Measurements from ENCODE around the gene PTX4.
A peak's percentile ranks its signal among the peaks of the same experiment; 100 is the strongest.

PTX4 gene

DNA sequence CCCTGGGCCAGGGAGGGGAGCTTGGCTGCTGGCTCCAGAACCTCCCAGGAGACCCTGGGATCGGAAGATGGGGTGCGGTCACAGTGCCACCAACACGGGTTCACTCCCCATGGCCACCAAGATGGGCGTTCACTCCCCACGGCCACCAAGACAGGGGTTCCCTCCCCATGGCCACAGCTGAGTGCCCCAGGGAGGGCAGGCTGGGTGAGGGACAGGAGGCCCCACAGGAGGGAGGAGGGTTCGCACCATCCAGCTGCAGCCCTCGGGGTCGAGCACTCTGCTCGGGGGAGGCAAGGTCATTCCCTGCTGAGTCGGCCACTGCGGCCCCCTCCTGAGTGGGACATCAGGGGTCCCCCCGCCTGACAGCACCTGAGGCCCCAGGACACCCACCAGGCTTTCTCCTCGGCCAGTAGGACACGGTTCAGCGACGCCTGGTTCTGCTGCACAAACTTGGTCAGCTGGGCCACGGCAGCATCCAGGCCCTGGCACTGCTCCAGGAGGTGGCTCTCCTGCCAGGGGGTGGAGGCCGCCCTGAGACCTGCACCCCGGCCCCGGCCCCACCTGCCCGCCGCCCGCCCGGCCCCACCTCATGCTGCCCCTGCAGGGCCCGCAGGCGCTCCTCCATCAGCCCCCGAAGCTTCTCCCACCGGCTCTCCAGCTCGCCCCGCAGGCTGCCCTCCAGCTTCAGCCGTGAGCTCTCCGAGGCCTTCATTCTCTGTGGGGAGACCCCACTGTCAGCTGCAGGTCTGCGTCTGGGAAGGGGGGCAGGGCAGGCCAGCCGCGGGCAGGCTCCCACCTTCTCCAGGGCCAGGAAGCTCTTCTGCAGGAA, 50.3 kb downstream of the PTX4 start:
- Histone ChIP-seq H3K4me1 (ENCODE audit: control insufficient read depth in 1 of 2, insufficient read depth in 2 of 2, low read length in 2 of 2) (no peaks in the 10 kb centered on the region), H3K23ac (ENCODE audit: low read length) (no peak overlapping the region), H4K91ac (ENCODE audit: low read depth, low read length) (no peak overlapping the region), H3K9ac (ENCODE audit: low read length) (no peak overlapping the region), H3K4me3 (ENCODE audit: low read depth, low read length) (no peak overlapping the region), H2BK5ac (ENCODE audit: low read depth, low read length, poor library complexity) (no peak overlapping the region), H4K12ac (ENCODE audit: low read depth, low read length) (no peak overlapping the region), H3K27ac (ENCODE audit: low read depth, low read length) (no peak overlapping the region), H2BK120ac (ENCODE audit: insufficient read depth, low read length, poor library complexity) (no peak overlapping the region), H3K4me2 (ENCODE audit: low read length) (no peak overlapping the region), H2AFZ (ENCODE audit: insufficient read depth, low read length, poor library complexity) (no peak overlapping the region), H3K9me3 (ENCODE audit: insufficient read depth, low read depth, low read length) (peaks cover 4% of the 10 kb centered on the region), H2AK5ac (ENCODE audit: low read length) (no peak overlapping the region), H3K4ac (ENCODE audit: low read depth, low read length) (no peak overlapping the region), H3K14ac (ENCODE audit: low read length) (no peak overlapping the region), H3K18ac (ENCODE audit: low read length) (no peak overlapping the region), H3K79me2 (ENCODE audit: control insufficient read depth, insufficient read depth, low read length, poor library complexity) (no peaks in the 10 kb centered on the region), H3K79me1 (ENCODE audit: low read length) (no peaks in the 10 kb centered on the region), H3K27me3 (ENCODE audit: insufficient read depth, low read length) (no peaks in the 10 kb centered on the region), H3K36me3 (ENCODE audit: control insufficient read depth in 1 of 2, insufficient read depth in 2 of 2, low read length in 2 of 2) (no peaks in the 10 kb centered on the region), H2BK12ac (ENCODE audit: low read length) (no peak overlapping the region), H4K8ac (ENCODE audit: low read depth, low read length) (no peak overlapping the region)
- no CpG with 5 or more reads among the region's 35 CpGs for WGBS (ENCODE audit: extremely low coverage, insufficient coverage, insufficient read length)
- DNase-seq: no peak

DNA sequence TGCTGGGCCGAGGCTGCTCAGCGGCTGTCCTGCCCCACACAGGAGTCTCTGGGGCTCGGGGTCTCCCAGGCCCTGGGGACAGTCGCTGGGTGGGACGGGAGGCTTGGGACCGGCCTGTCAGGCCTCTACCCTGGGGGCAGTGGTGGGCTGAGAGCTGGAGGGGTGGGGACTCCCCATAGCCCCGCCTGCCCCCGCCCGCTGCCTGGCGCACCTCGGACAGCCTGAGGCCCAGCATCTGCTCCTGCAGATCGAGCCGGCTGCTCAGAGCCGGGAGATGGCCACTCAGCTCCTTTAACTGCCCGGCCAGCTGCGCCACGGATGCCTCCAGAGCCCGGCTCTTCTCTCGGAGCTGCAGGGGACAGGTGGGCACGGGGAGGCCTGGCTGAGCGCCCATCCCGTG, 51.1 kb downstream of the PTX4 start:
- Histone ChIP-seq H4K8ac (ENCODE audit: low read depth, low read length) (no peak overlapping the region), H2BK5ac (ENCODE audit: low read depth, low read length, poor library complexity) (no peak overlapping the region), H2BK12ac (ENCODE audit: low read length) (no peak overlapping the region), H3K9ac (ENCODE audit: low read length) (no peak overlapping the region), H3K4me2 (ENCODE audit: low read length) (no peak overlapping the region), H3K14ac (ENCODE audit: low read length) (no peak overlapping the region), H3K23ac (ENCODE audit: low read length) (no peak overlapping the region), H3K36me3 (ENCODE audit: control insufficient read depth in 1 of 2, insufficient read depth in 2 of 2, low read length in 2 of 2) (no peaks in the 10 kb centered on the region), H3K79me2 (ENCODE audit: control insufficient read depth, insufficient read depth, low read length, poor library complexity) (no peaks in the 10 kb centered on the region), H4K12ac (ENCODE audit: low read depth, low read length) (no peak overlapping the region), H3K27me3 (ENCODE audit: insufficient read depth, low read length) (no peaks in the 10 kb centered on the region), H2AFZ (ENCODE audit: insufficient read depth, low read length, poor library complexity) (no peak overlapping the region), H3K27ac (ENCODE audit: low read depth, low read length) (no peak overlapping the region), H3K18ac (ENCODE audit: low read length) (no peak overlapping the region), H2AK5ac (ENCODE audit: low read length) (no peak overlapping the region), H3K79me1 (ENCODE audit: low read length) (no peaks in the 10 kb centered on the region), H3K4me1 (ENCODE audit: control insufficient read depth in 1 of 2, insufficient read depth in 2 of 2, low read length in 2 of 2) (no peaks in the 10 kb centered on the region), H3K4me3 (ENCODE audit: low read depth, low read length) (no peak overlapping the region), H3K4ac (ENCODE audit: low read depth, low read length) (no peak overlapping the region), H4K91ac (ENCODE audit: low read depth, low read length) (no peak overlapping the region), H3K9me3 (ENCODE audit: insufficient read depth, low read depth, low read length) (peaks cover 4% of the 10 kb centered on the region), H2BK120ac (ENCODE audit: insufficient read depth, low read length, poor library complexity) (no peak overlapping the region)
- no peak for DNase-seq
- WGBS (ENCODE audit: extremely low coverage, insufficient coverage, insufficient read length): no CpG with 5 or more reads among the region's 22 CpGs

DNA sequence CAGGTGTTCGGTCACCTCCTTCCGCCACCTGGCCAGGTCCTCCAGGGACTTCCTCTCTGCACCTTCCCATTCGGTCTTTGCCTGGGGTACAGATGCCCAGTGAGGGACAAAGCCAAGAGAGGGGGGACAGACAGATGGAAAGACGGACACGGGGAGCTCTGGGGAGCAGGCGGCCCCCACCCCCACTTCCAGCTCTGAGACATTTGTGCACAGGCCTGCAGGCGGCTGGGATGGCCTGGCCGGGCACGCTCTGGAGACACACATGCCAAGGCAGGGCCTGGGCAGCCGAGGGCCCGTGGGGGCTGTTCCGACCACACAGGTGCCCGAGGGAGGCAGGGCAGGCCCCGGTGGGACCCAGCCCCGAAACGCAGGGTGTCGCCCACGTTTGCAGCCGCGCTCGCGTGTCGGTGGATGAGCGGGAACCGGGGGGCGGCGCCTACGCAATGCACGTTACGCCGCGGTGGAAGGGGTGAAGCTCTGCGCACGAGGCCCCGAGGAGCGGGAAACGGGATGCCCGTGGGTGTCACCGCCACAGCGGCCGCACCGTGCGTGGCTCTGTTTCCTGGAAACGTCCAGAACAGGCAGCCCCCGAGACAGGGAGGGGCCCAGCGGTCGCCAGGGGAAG, 51.9 kb downstream of the PTX4 start:
- no peak overlapping the region for H3K27ac ChIP-seq (ENCODE audit: low read depth, low read length)
- no CpG with 5 or more reads among the region's 47 CpGs for WGBS (ENCODE audit: extremely low coverage, insufficient coverage, insufficient read length)
- no peak overlapping the region for H4K91ac ChIP-seq (ENCODE audit: low read depth, low read length)
- H3K79me2 ChIP-seq (ENCODE audit: control insufficient read depth, insufficient read depth, low read length, poor library complexity): no peaks in the 10 kb centered on the region
- no peak overlapping the region for H2AK5ac ChIP-seq (ENCODE audit: low read length)
- H3K4me1 ChIP-seq (ENCODE audit: control insufficient read depth in 1 of 2, insufficient read depth in 2 of 2, low read length in 2 of 2): no peaks in the 10 kb centered on the region
- DNase-seq: no peak
- no peaks in the 10 kb centered on the region for H3K27me3 ChIP-seq (ENCODE audit: insufficient read depth, low read length)
- H2AFZ ChIP-seq (ENCODE audit: insufficient read depth, low read length, poor library complexity): no peak overlapping the region
- H3K23ac ChIP-seq (ENCODE audit: low read length): no peak overlapping the region
- no peak overlapping the region for H3K4ac ChIP-seq (ENCODE audit: low read depth, low read length)
- H2BK5ac ChIP-seq (ENCODE audit: low read depth, low read length, poor library complexity): no peak overlapping the region
- H3K79me1 ChIP-seq (ENCODE audit: low read length): no peaks in the 10 kb centered on the region
- no peak overlapping the region for H4K8ac ChIP-seq (ENCODE audit: low read depth, low read length)
- H2BK120ac ChIP-seq (ENCODE audit: insufficient read depth, low read length, poor library complexity): no peak overlapping the region
- no peak overlapping the region for H3K18ac ChIP-seq (ENCODE audit: low read length)
- H3K9me3 ChIP-seq (ENCODE audit: insufficient read depth, low read depth, low read length): peaks cover 4% of the 10 kb centered on the region
- no peak overlapping the region for H3K4me2 ChIP-seq (ENCODE audit: low read length)
- no peaks in the 10 kb centered on the region for H3K36me3 ChIP-seq (ENCODE audit: control insufficient read depth in 1 of 2, insufficient read depth in 2 of 2, low read length in 2 of 2)
- no peak overlapping the region for H3K9ac ChIP-seq (ENCODE audit: low read length)
- no peak overlapping the region for H3K4me3 ChIP-seq (ENCODE audit: low read depth, low read length)
- H4K12ac ChIP-seq (ENCODE audit: low read depth, low read length): no peak overlapping the region
- no peak overlapping the region for H2BK12ac ChIP-seq (ENCODE audit: low read length)
- H3K14ac ChIP-seq (ENCODE audit: low read length): no peak overlapping the region

DNA sequence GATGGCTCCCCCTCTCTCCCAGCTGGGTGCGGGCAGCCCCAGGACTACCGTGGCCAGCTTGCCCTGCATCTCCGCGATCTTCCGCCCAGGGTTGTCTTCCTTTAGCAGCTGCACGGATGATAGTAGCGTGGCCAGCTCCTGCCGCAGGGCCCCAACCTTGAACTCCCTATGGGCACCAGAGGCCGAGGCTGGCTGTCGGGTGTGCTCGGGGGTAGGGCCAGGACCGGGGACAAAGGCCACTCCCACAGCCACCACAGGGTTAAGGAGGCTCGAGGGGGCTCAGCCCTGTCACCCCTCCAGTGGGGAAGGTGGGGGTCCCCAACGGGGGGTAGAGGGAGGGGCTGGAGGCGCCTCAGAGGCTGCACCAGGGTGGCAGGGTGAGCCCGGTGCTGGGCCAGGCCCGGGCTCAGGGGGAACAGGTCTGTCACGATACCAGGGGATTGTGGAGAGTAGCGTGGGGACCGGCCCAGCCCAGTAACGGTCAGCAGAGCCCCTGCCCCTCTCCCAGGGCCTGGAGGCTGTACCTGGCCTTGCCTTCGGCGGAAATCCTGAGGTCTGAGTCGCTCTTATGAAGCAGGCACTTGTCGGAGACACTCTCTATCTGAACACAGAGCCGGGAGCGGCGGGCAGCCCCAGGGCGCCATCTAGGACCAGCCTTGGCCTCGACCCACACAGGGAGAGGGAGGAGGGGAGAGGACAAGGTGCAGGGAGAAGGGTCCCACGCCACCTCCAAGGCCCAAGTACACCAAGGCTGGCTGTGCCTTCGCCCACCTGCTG, 52.6 kb downstream of the PTX4 start:
- Histone ChIP-seq H3K36me3 (ENCODE audit: control insufficient read depth in 1 of 2, insufficient read depth in 2 of 2, low read length in 2 of 2) (no peaks in the 10 kb centered on the region), H3K9me3 (ENCODE audit: insufficient read depth, low read depth, low read length) (peaks cover 4% of the 10 kb centered on the region), H2BK5ac (ENCODE audit: low read depth, low read length, poor library complexity) (no peak overlapping the region), H3K4me2 (ENCODE audit: low read length) (no peak overlapping the region), H3K27me3 (ENCODE audit: insufficient read depth, low read length) (no peaks in the 10 kb centered on the region), H2BK12ac (ENCODE audit: low read length) (no peak overlapping the region), H3K18ac (ENCODE audit: low read length) (no peak overlapping the region), H3K27ac (ENCODE audit: low read depth, low read length) (no peak overlapping the region), H2BK120ac (ENCODE audit: insufficient read depth, low read length, poor library complexity) (no peak overlapping the region), H2AFZ (ENCODE audit: insufficient read depth, low read length, poor library complexity) (no peak overlapping the region), H2AK5ac (ENCODE audit: low read length) (no peak overlapping the region), H4K91ac (ENCODE audit: low read depth, low read length) (no peak overlapping the region), H4K8ac (ENCODE audit: low read depth, low read length) (no peak overlapping the region), H3K4me3 (ENCODE audit: low read depth, low read length) (no peak overlapping the region), H4K12ac (ENCODE audit: low read depth, low read length) (peak overlapping the region; percentile 9), H3K4me1 (ENCODE audit: control insufficient read depth in 1 of 2, insufficient read depth in 2 of 2, low read length in 2 of 2) (no peaks in the 10 kb centered on the region), H3K14ac (ENCODE audit: low read length) (no peak overlapping the region), H3K4ac (ENCODE audit: low read depth, low read length) (no peak overlapping the region), H3K9ac (ENCODE audit: low read length) (no peak overlapping the region), H3K79me2 (ENCODE audit: control insufficient read depth, insufficient read depth, low read length, poor library complexity) (no peaks in the 10 kb centered on the region), H3K23ac (ENCODE audit: low read length) (no peak overlapping the region), H3K79me1 (ENCODE audit: low read length) (no peaks in the 10 kb centered on the region)
- DNase-seq: peak in 1 of 2 donors; percentile 23
- WGBS (ENCODE audit: extremely low coverage, insufficient coverage, insufficient read length): no CpG with 5 or more reads among the region's 32 CpGs

All from trophoblast cell (in vitro differentiated cells and primary cell).